HG03342 (cell line): ENCODE data around the gene CYB5R3.

Experiments used
- ATAC-seq: cut with Tn5 transposase; IDR thresholded peaks from one replicate; pipeline ENCODE4 v1.9.1; 2021; ENCODE audit warnings: mild to moderate bottlenecking, moderate library complexity; ENCODE audit not compliant: unreplicated experiment

The CYB5R3 gene

GRCh38 chr22:42649246-42650099 lies at the start of gene CYB5R3:
Gene CYB5R3, minus strand, starts transcription at chr22:42649392. Its CDS starts 77 bp downstream, at chr22:42649315.
- peak; percentile 67 for ATAC-seq

DNA sequence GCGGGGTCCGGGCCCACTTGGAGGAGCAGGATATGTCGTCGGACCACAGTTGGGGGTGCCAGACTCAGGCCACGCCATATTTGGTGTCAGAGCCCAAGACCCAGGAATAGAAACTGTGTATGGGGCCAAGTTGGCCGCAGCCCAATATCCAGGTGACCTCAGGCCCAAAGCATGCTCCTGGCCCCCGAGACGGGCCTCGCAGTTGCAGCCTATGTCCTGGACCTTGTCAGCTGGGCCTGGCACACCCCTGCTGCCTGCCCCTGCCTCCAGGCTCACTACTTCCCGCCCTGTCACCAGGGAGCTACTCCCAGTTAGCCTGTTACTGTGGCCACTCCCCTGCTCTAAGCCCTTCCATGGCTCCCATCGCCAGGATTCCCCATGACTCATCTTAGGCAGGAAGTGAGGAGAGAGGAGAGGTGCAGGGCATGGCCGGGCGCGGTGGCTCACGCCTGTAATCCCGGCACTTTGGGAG lies 48.4 kb upstream of the CYB5R3 start:
- ATAC-seq: no peak

DNA sequence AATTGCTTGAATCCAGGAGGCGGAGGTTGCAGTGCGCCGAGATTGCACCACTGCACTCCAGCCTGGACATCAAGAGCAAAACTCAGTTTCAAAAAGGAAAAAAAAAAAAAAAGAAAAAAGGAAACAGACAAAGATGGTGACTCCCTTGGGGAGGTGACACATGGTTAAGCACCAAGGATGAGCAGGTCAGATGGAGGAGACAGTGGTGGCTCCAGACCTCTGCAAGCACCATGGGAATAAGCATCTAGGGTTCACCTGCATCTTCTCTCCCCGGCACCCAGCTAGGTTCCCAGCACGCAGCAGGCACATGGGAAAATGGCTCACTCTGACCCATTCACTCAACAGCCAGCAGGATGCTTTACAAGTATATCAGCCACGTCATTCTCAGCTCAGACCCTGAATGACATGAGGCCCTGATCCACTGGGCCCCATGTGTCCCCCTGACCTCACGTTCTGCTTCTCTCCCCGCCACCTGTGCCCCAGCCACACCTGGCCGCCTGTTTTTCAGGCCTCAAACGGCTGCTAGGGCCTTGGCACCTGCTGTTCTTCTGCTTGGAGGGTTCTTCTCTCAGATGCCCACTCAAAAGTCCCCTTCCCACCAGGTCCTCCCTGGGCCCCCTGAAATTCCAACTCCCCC lies 47.3 kb upstream of the CYB5R3 start:
- no peak for ATAC-seq

DNA sequence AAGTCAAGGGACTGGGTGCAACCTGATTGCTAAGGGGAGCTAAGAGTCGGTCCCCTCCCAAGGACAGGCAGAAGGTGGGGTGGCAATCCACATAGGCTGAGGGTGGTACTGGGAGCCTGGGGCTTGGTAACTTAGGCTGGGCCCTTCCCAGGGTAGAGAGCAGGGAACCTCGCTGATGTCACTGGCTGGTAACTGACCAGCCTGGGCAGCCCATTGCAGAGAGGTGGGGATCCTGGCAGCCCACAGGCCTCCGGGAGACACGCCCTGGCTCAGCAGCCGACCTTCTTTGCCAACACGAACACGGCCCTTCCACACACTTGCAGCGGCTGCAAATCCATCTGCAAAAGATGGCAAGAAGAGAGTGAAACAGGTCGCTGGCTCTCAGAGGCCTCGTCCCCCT lies 46.1 kb upstream of the CYB5R3 start:
- ATAC-seq: no peak

DNA sequence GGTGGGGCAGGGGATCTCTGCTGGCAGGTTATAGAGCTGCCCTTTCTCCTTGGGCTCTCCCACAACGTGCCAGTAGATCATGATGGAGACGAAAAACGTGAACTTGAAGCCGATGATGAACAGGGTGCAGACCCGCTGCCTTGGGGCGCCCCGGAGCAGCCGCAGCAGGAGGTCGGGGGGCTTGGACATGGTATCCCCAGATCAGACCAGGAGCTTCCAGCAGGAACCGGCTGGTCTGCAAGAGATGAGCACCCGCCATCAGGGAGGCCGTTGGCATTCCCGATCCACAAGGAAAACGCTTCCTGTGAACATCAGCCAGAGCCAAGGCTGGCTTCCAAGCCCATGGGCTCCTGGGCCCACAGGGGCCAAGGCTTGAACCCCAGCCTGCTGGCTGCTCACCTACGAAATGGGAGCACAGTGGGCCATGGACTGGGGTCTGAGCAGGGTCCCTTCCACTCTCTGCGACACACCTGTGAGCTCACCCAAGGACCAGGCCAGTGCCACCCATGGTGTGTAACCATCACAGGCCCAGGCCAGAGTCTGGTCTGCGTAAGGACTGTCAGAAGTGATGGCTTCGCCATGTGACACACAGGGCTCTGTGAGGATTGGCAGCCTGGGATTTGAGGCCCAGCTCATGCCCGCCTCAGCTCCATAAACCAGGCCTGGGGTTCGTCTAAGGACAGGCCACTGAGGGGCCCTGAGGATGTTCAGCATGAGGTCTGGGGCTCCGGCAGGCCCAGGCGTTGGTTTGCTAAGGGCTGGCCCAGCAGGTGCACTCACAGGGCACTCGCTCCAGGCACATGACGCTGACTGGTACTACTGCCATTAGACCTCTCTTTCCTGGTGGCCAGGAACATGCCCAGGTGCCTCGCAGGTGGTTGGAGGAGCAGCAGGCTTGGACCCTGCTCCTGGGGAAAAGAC lies 44.8 kb upstream of the CYB5R3 start:
- no peak for ATAC-seq

DNA sequence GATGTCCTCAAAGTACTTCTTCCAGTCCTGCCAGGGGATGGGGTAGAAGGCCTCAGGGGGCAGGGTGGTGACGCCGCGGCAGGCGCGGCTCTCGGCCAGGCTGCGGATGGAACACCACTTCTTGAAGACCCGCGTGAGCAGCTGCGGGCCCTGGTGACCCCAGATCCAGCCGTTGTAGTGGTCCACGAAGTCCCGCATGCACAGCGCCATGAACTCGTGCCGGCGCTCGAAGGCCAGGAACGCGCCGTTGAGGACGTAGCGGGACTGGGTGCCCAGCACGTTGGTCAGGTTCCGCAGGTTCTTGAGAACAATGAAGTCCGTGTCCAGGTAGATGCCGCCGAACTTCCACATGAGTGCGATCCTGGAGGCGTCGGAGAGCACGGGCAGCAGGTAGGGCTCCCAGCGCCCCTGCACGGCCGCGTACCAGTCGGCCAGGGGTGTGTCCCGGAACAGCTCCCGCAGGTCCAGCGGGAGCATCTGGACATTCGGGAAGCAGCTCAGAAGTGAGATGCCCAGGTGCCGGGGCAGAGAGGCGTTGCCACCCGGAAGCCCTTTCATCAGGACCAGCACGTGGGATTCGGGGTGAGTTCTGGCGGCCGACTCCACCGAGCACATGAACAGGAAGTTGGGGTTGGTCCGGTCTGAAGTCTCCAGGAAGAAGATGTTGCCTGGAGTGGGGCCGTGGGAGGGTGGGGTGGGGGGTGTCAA lies 44.0 kb upstream of the CYB5R3 start:
- ATAC-seq: no peak

GRCh38 chr22:42692239-42693054 lies 43.3 kb upstream of the CYB5R3 start:
- ATAC-seq: no peak

DNA sequence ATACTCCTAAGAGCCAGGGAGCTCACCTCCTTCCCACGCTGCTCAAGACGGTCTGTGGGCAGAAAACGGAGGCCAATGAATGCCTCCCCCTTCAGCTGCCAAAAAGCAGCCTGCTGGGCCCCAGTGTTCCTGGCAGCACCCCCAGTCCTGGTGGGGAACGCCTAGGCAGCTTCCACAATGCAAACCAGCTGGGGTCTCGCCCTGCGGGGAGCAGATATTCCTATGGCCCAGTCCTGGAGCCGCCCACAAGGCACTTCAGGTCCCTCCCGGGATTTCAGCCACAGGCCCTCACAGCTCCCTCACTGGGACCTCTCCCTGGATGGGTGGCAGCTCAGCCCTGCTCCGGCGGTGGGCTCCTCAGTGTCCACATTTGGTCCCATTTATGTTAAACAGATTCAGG lies 42.2 kb upstream of the CYB5R3 start:
- no peak for ATAC-seq

- ATAC-seq: no peak
These were observed 39.3 kb upstream of the CYB5R3 start for GRCh38 chr22:42688241-42689211.

DNA sequence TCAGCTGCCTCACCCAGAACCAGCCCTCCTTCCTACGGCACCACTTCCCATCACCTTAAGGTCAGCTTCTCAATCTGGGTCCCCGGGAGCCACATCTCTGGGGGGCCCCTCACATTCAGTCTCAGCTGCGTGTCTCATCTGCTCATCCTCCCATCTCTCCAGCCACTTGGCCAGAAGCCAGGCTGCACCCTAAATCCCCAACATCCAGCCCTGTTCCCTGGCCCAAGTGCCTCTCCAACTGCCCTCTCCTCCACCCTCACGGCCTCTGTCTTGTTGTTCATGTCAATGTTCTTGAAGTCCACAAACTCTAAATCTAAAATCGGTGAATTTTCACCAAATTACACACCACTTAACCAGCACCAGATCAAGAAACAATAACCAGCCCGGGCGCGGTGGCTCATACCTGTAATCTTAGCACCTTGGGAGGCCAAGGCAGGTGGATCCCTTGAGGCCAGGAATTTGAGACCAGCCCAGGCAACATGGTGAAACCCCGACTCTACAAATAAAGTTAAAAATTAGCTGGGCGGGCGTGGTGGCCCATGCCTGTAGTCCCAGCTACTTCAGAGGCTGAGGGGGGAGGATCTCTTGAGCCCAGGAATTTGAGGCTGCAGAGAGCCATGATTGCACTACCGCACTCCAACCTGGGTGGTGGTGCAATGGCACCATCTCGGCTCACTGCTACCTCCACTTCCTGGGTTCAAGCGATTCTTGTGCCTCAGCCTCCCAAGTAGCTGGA lies 37.7 kb upstream of the CYB5R3 start:
- no peak for ATAC-seq

GRCh38 chr22:42685941-42686653 lies 36.9 kb upstream of the CYB5R3 start:
- ATAC-seq: no peak

GRCh38 chr22:42684462-42685195 lies 35.4 kb upstream of the CYB5R3 start:
- ATAC-seq: no peak

GRCh38 chr22:42683578-42684283 lies 34.5 kb upstream of the CYB5R3 start:
- no peak for ATAC-seq

DNA sequence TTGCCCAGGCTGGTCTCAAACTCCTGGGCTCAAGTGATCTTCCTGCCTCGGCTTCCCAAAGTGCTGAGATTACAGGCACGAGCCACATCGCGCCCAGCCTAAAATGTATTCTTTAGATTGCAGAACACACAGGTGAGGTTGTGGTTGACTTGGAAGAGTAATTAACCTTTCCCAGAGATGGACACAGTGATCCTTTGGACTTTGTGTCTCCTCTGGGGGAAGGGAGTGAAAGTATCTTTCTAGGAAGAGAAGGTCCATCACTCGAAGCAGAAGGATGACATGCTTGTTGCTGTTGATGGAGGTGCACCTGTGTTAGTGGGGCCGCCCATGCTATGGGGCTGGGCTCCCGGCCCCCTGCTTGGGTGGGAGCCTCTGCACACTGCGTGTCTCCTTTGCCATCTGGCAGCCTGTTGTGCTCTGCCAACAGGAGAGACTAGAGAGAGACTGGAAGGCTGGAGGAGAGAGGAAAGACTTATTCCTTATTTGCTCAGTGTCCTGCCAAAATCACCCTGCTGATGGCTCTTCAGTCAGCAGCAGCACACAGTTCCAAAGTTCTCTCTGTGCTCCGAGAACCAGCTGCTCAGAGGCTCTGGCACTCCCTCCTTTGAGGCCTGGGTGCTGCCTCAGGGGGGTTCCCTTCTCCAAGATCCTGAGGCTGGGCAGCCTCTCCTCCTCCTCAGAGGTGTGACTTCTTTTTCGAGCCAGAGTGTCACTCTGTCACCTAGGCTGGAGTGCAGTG lies 33.1 kb upstream of the CYB5R3 start:
- no peak for ATAC-seq

DNA sequence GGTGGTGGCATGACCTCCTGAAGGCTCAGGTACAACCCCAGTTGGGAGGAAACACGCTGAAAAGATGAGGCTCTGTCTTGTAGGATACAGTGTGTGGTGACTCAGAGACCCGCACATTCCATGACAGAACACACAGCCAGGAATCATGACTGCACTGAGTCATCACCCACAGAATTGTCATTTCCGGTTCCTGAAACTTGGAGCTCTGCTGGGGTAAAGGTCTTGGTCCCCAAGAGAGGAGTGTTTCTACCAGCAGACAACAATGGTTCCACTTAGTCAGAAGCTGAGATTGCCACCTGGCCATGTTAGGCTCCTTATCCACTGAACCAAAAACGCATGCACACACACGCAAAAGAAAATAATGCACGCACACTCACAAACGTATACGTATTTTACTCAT lies 31.5 kb upstream of the CYB5R3 start:
- no peak for ATAC-seq
